Measurements from ENCODE around the gene PARD3B. TPM values are rescaled to one million over a fixed set of nuclear protein-coding genes. Genes with fewer than 3 reads are reported as not detected.

Gene PARD3B
- total RNA-seq, 1 experiment from 2014 or later: 3.6 TPM

DNA sequence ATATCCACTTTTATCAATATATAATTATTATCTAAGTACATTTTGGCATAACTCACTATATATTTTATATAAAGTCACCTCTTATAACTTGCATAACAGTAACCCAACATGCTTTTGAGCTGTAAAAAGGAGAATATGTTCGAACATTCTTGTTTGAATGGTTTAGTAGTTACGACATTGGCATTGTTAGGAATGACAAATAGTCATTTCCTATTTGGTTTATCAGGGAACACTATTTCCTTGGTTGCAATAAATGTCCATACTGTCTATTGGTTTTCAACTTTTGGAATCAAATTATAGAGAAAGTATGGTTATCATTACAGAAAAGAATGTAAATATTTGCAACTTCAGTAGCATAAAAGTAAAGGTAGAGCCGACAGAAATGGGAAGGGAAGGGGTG, 124.1 kb downstream of the PARD3B start:
- no peak for ATAC-seq
- Histone ChIP-seq H3K9me3 (ENCODE audit: control insufficient read depth, insufficient read depth, low read depth, low read length) (no peaks in the 10 kb centered on the region), H3K4me3 (ENCODE audit: low read depth in 2 of 2, low read length in 2 of 2) (no peak overlapping the region), H3K27ac (ENCODE audit: low read length) (no peak overlapping the region), H3K27me3 (ENCODE audit: control insufficient read depth, insufficient read depth, low read length) (no peaks in the 10 kb centered on the region), H3K36me3 (ENCODE audit: control insufficient read depth, insufficient read depth, low read length) (no peaks in the 10 kb centered on the region), H3K4me1 (ENCODE audit: control insufficient read depth, insufficient read depth, low read length) (no peaks in the 10 kb centered on the region)
- TF ChIP-seq SIN3A (IDR thresholded peaks at IDR 0.05; ENCODE audit: borderline replicate concordance, insufficient read depth, low read depth, low read length): no peak
- no peak for TF ChIP-seq POLR2AphosphoS5 (IDR thresholded peaks at IDR 0.05; ENCODE audit: low read depth, low read length)
- TF ChIP-seq TCF7L2 (IDR thresholded peaks at IDR 0.05; ENCODE audit: low read depth, low read length): no peak
- TF ChIP-seq, protein P1, sequence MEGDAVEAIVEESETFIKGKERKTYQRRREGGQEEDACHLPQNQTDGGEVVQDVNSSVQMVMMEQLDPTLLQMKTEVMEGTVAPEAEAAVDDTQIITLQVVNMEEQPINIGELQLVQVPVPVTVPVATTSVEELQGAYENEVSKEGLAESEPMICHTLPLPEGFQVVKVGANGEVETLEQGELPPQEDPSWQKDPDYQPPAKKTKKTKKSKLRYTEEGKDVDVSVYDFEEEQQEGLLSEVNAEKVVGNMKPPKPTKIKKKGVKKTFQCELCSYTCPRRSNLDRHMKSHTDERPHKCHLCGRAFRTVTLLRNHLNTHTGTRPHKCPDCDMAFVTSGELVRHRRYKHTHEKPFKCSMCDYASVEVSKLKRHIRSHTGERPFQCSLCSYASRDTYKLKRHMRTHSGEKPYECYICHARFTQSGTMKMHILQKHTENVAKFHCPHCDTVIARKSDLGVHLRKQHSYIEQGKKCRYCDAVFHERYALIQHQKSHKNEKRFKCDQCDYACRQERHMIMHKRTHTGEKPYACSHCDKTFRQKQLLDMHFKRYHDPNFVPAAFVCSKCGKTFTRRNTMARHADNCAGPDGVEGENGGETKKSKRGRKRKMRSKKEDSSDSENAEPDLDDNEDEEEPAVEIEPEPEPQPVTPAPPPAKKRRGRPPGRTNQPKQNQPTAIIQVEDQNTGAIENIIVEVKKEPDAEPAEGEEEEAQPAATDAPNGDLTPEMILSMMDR (IDR thresholded peaks at IDR 0.05): no peak
- no peak for TF ChIP-seq REST (IDR thresholded peaks at IDR 0.05; ENCODE audit: insufficient read depth in 1 of 2, low read depth in 2 of 2, low read length in 1 of 2)
- BruUV-seq (replicated peaks): no TSS peak
- POLR2A ChIA-PET: no interaction called here
- no peak for DNase-seq (ENCODE audit: low read depth, low spot score)
- intact Hi-C loops (cut with micrococcal nuclease; ENCODE audit: unreplicated experiment): no loop called here
- in situ Hi-C loops (cut with HindIII; ENCODE audit: low pct_unique_long_range_greater_than_20kb, low sequenced_read_pairs): no loop called here
- CTCF ChIA-PET: no interaction called here

DNA sequence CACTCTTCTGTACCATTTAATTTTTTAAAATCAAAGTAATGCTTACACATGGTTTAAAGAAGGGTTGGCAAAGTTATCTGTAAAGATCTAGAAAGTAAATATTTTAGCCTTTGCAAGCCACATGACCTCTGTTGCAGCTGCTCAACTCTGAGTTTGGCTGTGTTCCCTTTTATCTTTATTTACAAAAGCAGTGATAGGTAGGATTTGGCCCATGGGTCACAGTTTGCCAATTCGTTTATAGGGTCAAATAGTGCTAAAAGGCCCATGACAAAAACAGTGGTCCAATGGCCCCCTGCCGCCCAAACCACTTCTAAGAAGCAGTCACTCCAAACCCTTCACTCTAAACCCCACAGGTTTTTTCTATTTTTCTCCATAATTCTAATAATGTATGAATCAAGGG, 124.8 kb downstream of the PARD3B start:
- in situ Hi-C loops (cut with HindIII; ENCODE audit: low pct_unique_long_range_greater_than_20kb, low sequenced_read_pairs): no loop called here
- H3K27me3 ChIP-seq (ENCODE audit: control insufficient read depth, insufficient read depth, low read length): no peaks in the 10 kb centered on the region

More for the DNA sequence above, 124.8 kb downstream of the PARD3B start:
- CTCF ChIA-PET: no interaction called here
- BruUV-seq (replicated peaks): no TSS peak
- H3K4me3 ChIP-seq (ENCODE audit: low read depth in 2 of 2, low read length in 2 of 2): no peak overlapping the region
- H3K4me1 ChIP-seq (ENCODE audit: control insufficient read depth, insufficient read depth, low read length): no peaks in the 10 kb centered on the region
- H3K9me3 ChIP-seq (ENCODE audit: control insufficient read depth, insufficient read depth, low read depth, low read length): no peaks in the 10 kb centered on the region
- TF ChIP-seq TCF7L2 (IDR thresholded peaks at IDR 0.05; ENCODE audit: low read depth, low read length) (0 out of 2 replicates have a peak, but pooled peaks have one; percentile 40), REST (IDR thresholded peaks at IDR 0.05; ENCODE audit: insufficient read depth in 1 of 2, low read depth in 2 of 2, low read length in 1 of 2) (no peak)
- ATAC-seq (no peak), DNase-seq (ENCODE audit: low read depth, low spot score) (no peak)
- no peaks in the 10 kb centered on the region for H3K36me3 ChIP-seq (ENCODE audit: control insufficient read depth, insufficient read depth, low read length)
- intact Hi-C loops (cut with micrococcal nuclease; ENCODE audit: unreplicated experiment): no loop called here
- POLR2A ChIA-PET: no interaction called here
- H3K27ac ChIP-seq (ENCODE audit: low read length): no peak overlapping the region

Measured in Panc1 (cell line).